ENCODE data around the gene DEUP1.
"Not testable (repeated sequence)": the region's sequence is repeated elsewhere in the genome, so short reads cannot be mapped to it uniquely, and the experiment has no call there.

Gene DEUP1

GRCh38 chr11:93330446-93330984 lies at the start of gene DEUP1:
Gene DEUP1, plus strand, starts transcription at chr11:93330742. Its CDS starts 1,518 bp downstream, at chr11:93332260.
- peak in 10 of 14 donors; percentile 0 to 51 (median 7) for DNase-seq

GRCh38 chr11:93285430-93285829 lies 45.1 kb upstream of the DEUP1 start:
- DNase-seq, result no peak

- DNase-seq, result no peak
Observed at GRCh38 chr11:93287434-93287833, 43.1 kb upstream of the DEUP1 start.

- no peak for DNase-seq
Observed at GRCh38 chr11:93288079-93288478, 42.5 kb upstream of the DEUP1 start.

- DNase-seq, result no peak
Observed at GRCh38 chr11:93288767-93289166, 41.8 kb upstream of the DEUP1 start.

- no peak for DNase-seq
Observed at GRCh38 chr11:93289782-93290463, 40.6 kb upstream of the DEUP1 start.

- no peak for DNase-seq
Observed at GRCh38 chr11:93291110-93291509, 39.4 kb upstream of the DEUP1 start.

GRCh38 chr11:93291898-93292297 lies 38.6 kb upstream of the DEUP1 start:
- no peak for DNase-seq

- DNase-seq, result no peak
Observed at GRCh38 chr11:93295921-93296575, 34.5 kb upstream of the DEUP1 start.

GRCh38 chr11:93303689-93304088 lies 26.9 kb upstream of the DEUP1 start:
- no peak for DNase-seq

GRCh38 chr11:93314399-93314798 lies 16.1 kb upstream of the DEUP1 start:
- DNase-seq, result not testable (repeated sequence)

- no peak for DNase-seq
Observed at GRCh38 chr11:93319224-93319839, 11.2 kb upstream of the DEUP1 start.

- no peak for DNase-seq
Observed at GRCh38 chr11:93320230-93320629, 10.3 kb upstream of the DEUP1 start.

- no peak for DNase-seq
Observed at GRCh38 chr11:93322207-93322606, 8.3 kb upstream of the DEUP1 start.

GRCh38 chr11:93323747-93324146 lies 6.8 kb upstream of the DEUP1 start:
- DNase-seq, result no peak

- DNase-seq, result no peak
Observed at GRCh38 chr11:93324500-93324899, 6.0 kb upstream of the DEUP1 start.

GRCh38 chr11:93326681-93327080 lies 3.9 kb upstream of the DEUP1 start:
- DNase-seq, result no peak

GRCh38 chr11:93329936-93330445 lies 551 bp upstream of the DEUP1 start:
- DNase-seq, result peak in 1 of 14 donors; percentile 9

- no peak for DNase-seq
Observed at GRCh38 chr11:93340223-93340622, 9.7 kb downstream of the DEUP1 start.

GRCh38 chr11:93344855-93345333 lies 14.4 kb downstream of the DEUP1 start:
- DNase-seq, result no peak

GRCh38 chr11:93348930-93349329 lies 18.4 kb downstream of the DEUP1 start:
- no peak for DNase-seq

- DNase-seq, result no peak
Observed at GRCh38 chr11:93350835-93351234, 20.3 kb downstream of the DEUP1 start.

GRCh38 chr11:93359396-93359795 lies 28.9 kb downstream of the DEUP1 start:
- DNase-seq, result no peak

Data from C1 segment of cervical spinal cord (tissue), 14 donors.